GDM1 (cell line): Measurements from ENCODE around the gene EVA1B.

Experiments used
- DNase-seq: peaks from one replicate; lab custom pipeline; 2025; lab: John Stamatoyannopoulos, UW

EVA1B gene

GRCh38 chr1:36320291-36320761 is 3.1 kb downstream of the EVA1B start:
- DNase-seq: no peak

- DNase-seq: no peak
These were observed 14.0 kb downstream of the EVA1B start for GRCh38 chr1:36309397-36309796.

GRCh38 chr1:36307601-36308330 is 15.7 kb downstream of the EVA1B start:
- DNase-seq: no peak

GRCh38 chr1:36306902-36307456 is 16.5 kb downstream of the EVA1B start:
- peak; percentile 5 for DNase-seq

- DNase-seq: no peak
These were observed 17.1 kb downstream of the EVA1B start, which contains the start of gene SH3D21 for GRCh38 chr1:36306210-36306901. Gene SH3D21, plus strand, starts transcription at chr1:36306368. Its CDS starts 53 bp downstream, at chr1:36306421.

- no peak for DNase-seq
These were observed 17.6 kb downstream of the EVA1B start for GRCh38 chr1:36305915-36306209.

- no peak for DNase-seq
These were observed 18.2 kb downstream of the EVA1B start for GRCh38 chr1:36304970-36305914.

GRCh38 chr1:36304521-36304920 is 18.9 kb downstream of the EVA1B start:
- DNase-seq: peak; percentile 64

GRCh38 chr1:36303650-36304360 is 19.6 kb downstream of the EVA1B start:
- no peak for DNase-seq

GRCh38 chr1:36303244-36303643 is 20.2 kb downstream of the EVA1B start:
- no peak for DNase-seq

- no peak for DNase-seq
These were observed 22.2 kb downstream of the EVA1B start for GRCh38 chr1:36301220-36301619.

- no peak for DNase-seq
These were observed 22.9 kb downstream of the EVA1B start for GRCh38 chr1:36300526-36300925.

GRCh38 chr1:36298640-36299039 is 24.8 kb downstream of the EVA1B start:
- DNase-seq: no peak

- no peak for DNase-seq
These were observed 26.4 kb downstream of the EVA1B start for GRCh38 chr1:36297062-36297461.

- DNase-seq: no peak
These were observed 28.1 kb downstream of the EVA1B start for GRCh38 chr1:36295390-36295789.

GRCh38 chr1:36287595-36287994 is 35.9 kb downstream of the EVA1B start:
- no peak for DNase-seq

- DNase-seq: no peak
These were observed 36.6 kb downstream of the EVA1B start for GRCh38 chr1:36286802-36287201.

- DNase-seq: peak; percentile 68
These were observed 37.9 kb downstream of the EVA1B start for GRCh38 chr1:36285443-36286101.

GRCh38 chr1:36284517-36284916 is 38.9 kb downstream of the EVA1B start:
- DNase-seq: no peak

GRCh38 chr1:36284061-36284460 is 39.4 kb downstream of the EVA1B start:
- no peak for DNase-seq

GRCh38 chr1:36279789-36280296 is 43.6 kb downstream of the EVA1B start:
- DNase-seq: no peak
